Right ventricle myocardium inferior (tissue), 1 donor: ENCODE results near the gene PLEKHA6. TPM values are rescaled to one million over a fixed set of nuclear protein-coding genes. Genes with fewer than 3 reads are reported as not detected.

ENCODE experiments used
- total RNA-seq: library from RNA; stranded (reverse); fragmentation: NEBNext Ultra II Directional; extraction: Animal tissue kit (Norgen Biotek cat#: 25700); gene quantifications from one replicate; pipeline ENCODE4 v1.2.1, GENCODE V29; 2021
- donor health status: DM: no; HTN: yes; CAD: no; lungs with severe emphysema.

The PLEKHA6 gene
- total RNA-seq, 1 donor from 2014 or later, result 18.7 TPM

Other genes with a start within 250 kb of the PLEKHA6 start
- 5.3 TPM for gene ETNK2, start 207.9 kb downstream of the PLEKHA6 start, total RNA-seq
- gene REN, start 193.6 kb downstream of the PLEKHA6 start, total RNA-seq, result not detected
- gene KISS1, start 163.4 kb downstream of the PLEKHA6 start, total RNA-seq, result not detected
- gene GOLT1A, start 145.9 kb downstream of the PLEKHA6 start, total RNA-seq, result not detected
- gene PPP1R15B, start 51.9 kb upstream of the PLEKHA6 start, total RNA-seq, result 21.0 TPM
- 22.7 TPM for gene PIK3C2B, start 134.9 kb upstream of the PLEKHA6 start, total RNA-seq
- 28.6 TPM for gene MDM4, start 156.5 kb upstream of the PLEKHA6 start, total RNA-seq